Endodermal cell (in vitro differentiated cells): ENCODE results near the gene TRIM32. TPM values are rescaled to one million over a fixed set of nuclear protein-coding genes. Genes with fewer than 3 reads are reported as not detected.
A peak's percentile ranks its signal among the peaks of the same experiment; 100 is the strongest.

ENCODE experiments used
- DNase-seq: peaks from one replicate; pipeline ENCODE4 v3.0.0-alpha.2; 2017
- H3K27ac ChIP-seq: 2 replicates; pipeline ENCODE4 v1.5.1; 2013; ENCODE audit warnings: mild to moderate bottlenecking, low read depth, low read length, moderate library complexity
- H3K27me3 ChIP-seq: 2 replicates; pipeline ENCODE4 v1.6.1; 2013; ENCODE audit warnings: mild to moderate bottlenecking, low read length, moderate library complexity; ENCODE audit not compliant: insufficient read depth, control insufficient read depth, poor library complexity, severe bottlenecking
- H3K36me3 ChIP-seq: 2 replicates; pipeline ENCODE4 v1.7.0; 2013; ENCODE audit warnings: mild to moderate bottlenecking, low read length, moderate library complexity; ENCODE audit not compliant: control insufficient read depth, insufficient read depth
- H3K4me1 ChIP-seq: one replicate; pipeline ENCODE4 v1.7.0; 2013; ENCODE audit warnings: low read length; ENCODE audit not compliant: control insufficient read depth, insufficient read depth
- H3K4me3 ChIP-seq: 2 replicates; pipeline ENCODE4 v1.5.1; 2013; ENCODE audit warnings: mild to moderate bottlenecking, low read length, moderate library complexity
- H3K9ac ChIP-seq: 2 replicates; pipeline ENCODE4 v1.6.1; 2013; ENCODE audit warnings: mild to moderate bottlenecking, low read length, moderate library complexity; ENCODE audit not compliant: poor library complexity, severe bottlenecking; ENCODE audit errors: extremely low read depth
- H3K9me3 ChIP-seq: 2 replicates; pipeline ENCODE4 v1.6.1; 2013; ENCODE audit warnings: mild to moderate bottlenecking, low read length, moderate library complexity; ENCODE audit not compliant: control insufficient read depth
- H3K27ac Mint-ChIP-seq: 2 replicates; pipeline ENCODE4 v1.8.0; 2020; ENCODE audit warnings: mixed read lengths
- H3K27me3 Mint-ChIP-seq: 2 replicates; pipeline ENCODE4 v1.8.0; 2021; ENCODE audit warnings: mild to moderate bottlenecking, mixed read lengths; ENCODE audit not compliant: insufficient read depth
- H3K36me3 Mint-ChIP-seq: 2 replicates; pipeline ENCODE4 v1.8.0; 2020; ENCODE audit warnings: low read depth, mixed read lengths
- H3K4me1 Mint-ChIP-seq: 2 replicates; pipeline ENCODE4 v1.8.0; 2020; ENCODE audit warnings: mixed read lengths
- H3K4me3 Mint-ChIP-seq: 2 replicates; pipeline ENCODE4 v1.8.0; 2020; ENCODE audit warnings: mild to moderate bottlenecking, moderate library complexity, mixed read lengths
- H3K9me3 Mint-ChIP-seq: 2 replicates; pipeline ENCODE4 v1.8.0; 2020; ENCODE audit warnings: mild to moderate bottlenecking, mixed read lengths
- WGBS, 2 experiments: methylation state at CpG; one replicate each; pipeline versions ENCODE4 v1.1.5 to v1.1.7; 2013; ENCODE audit warnings: missing lambda C conversion rate in 2 of 2, mixed read lengths in 1 of 2; ENCODE audit not compliant: insufficient coverage in 1 of 2, insufficient read length in 1 of 2; 5-methylcytosine and 5-hydroxymethylcytosine counted together
- total RNA-seq, 2 donors: library from RNA; stranded (reverse); fragmentation: NEBNext Ultra II Directional in 1 of 2; extraction: Animal tissue kit (Norgen Biotek cat#: 25700) in 1 of 2; gene quantifications; 2 replicates in 1 of 2; 3 replicates in 1 of 2; pipeline ENCODE4 v1.2.1, GENCODE V29; 2021
- TF ChIP-seq, protein P1 (sequence below): fragments of 200-600 bp; sonication (generic); conservative IDR thresholded peaks from 2 replicates; pipeline ENCODE4 v1.5.0; 2021; ENCODE audit warnings: antibody characterized with exemption, mild to moderate bottlenecking

TRIM32 gene
- total RNA-seq, 2 donors from 2014 or later: 28.0 to 31.3 TPM

DNA sequence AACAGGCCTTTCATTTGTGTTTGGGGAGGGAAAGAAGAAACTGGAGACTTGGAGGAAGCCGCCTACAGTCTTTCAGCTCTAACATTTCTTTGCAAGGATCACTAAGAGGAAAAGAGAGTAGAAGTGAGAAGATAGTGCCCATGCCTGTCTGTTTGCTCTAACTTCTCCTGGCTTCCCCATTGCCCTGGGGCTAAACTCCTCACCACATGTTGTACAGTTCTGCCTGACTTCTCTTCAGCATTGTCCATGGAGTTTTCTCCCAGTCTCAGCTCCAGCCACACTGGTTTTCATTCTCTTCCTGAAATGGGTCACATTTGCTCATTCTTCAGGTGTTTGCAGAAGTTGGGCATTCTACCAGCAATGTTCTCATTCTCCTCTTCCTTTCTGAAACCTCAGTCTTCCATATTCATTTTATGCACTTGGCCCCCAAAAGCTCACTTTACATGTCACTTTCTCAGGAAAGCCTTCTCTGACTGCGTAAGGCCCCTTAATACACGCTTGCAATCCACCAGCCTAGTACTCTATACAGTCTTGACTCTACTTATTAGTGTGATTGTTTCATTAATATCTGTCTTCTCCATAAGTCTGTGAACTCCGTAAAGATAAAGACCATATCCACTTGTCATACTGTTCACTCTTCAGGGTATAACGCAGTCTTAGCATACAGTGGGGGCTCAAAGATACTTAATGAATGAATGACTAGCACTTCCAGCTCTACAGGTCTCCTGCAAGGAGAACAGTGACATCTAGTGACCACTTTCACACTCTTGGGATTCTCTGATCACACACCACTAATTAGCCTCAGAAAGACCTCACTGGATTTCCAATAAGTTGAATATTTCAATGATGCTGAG, 40.2 kb upstream of the TRIM32 start:
- DNase-seq: no peak
- Histone ChIP-seq H3K9ac (no peak overlapping the region), H3K4me1 (peaks cover 3% of the 10 kb centered on the region), H3K4me3 (no peak overlapping the region), H3K9me3 (no peaks in the 10 kb centered on the region), H3K27me3 (no peaks in the 10 kb centered on the region), H3K36me3 (no peaks in the 10 kb centered on the region), H3K27ac (no peak overlapping the region)
- no peak overlapping the region for H3K4me3 Mint-ChIP-seq
- TF ChIP-seq, protein P1, sequence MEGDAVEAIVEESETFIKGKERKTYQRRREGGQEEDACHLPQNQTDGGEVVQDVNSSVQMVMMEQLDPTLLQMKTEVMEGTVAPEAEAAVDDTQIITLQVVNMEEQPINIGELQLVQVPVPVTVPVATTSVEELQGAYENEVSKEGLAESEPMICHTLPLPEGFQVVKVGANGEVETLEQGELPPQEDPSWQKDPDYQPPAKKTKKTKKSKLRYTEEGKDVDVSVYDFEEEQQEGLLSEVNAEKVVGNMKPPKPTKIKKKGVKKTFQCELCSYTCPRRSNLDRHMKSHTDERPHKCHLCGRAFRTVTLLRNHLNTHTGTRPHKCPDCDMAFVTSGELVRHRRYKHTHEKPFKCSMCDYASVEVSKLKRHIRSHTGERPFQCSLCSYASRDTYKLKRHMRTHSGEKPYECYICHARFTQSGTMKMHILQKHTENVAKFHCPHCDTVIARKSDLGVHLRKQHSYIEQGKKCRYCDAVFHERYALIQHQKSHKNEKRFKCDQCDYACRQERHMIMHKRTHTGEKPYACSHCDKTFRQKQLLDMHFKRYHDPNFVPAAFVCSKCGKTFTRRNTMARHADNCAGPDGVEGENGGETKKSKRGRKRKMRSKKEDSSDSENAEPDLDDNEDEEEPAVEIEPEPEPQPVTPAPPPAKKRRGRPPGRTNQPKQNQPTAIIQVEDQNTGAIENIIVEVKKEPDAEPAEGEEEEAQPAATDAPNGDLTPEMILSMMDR: peak; percentile 88
- 85 to 100% methylated on average over 1 to 5 of the region's 5 CpGs for WGBS, 2 experiments
- no peak overlapping the region for H3K27ac Mint-ChIP-seq
- H3K9me3 Mint-ChIP-seq: no peaks in the 10 kb centered on the region
- H3K36me3 Mint-ChIP-seq: no peaks in the 10 kb centered on the region
- H3K4me1 Mint-ChIP-seq: peaks cover 4% of the 10 kb centered on the region
- H3K27me3 Mint-ChIP-seq: no peaks in the 10 kb centered on the region

DNA sequence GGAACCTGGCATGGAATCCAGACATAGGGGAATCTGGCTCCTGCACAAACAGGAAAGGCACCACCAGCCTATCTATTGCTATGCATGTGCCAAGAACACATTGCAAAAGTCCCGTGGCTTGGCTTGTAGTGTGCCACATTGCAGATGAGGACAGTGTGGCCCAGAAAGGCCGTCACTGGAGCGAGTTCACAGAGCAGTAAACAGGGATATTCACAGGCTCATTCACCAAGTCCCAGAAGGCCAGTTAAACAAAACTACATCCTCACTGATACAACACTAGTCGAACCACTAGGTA, 39.6 kb upstream of the TRIM32 start:
- Mint-ChIP-seq H3K27ac (no peak overlapping the region), H3K36me3 (no peaks in the 10 kb centered on the region), H3K27me3 (no peaks in the 10 kb centered on the region), H3K9me3 (no peaks in the 10 kb centered on the region), H3K4me3 (no peak overlapping the region), H3K4me1 (peaks cover 4% of the 10 kb centered on the region)
- H3K27me3 ChIP-seq: no peaks in the 10 kb centered on the region
- no peak overlapping the region for H3K27ac ChIP-seq
- no peaks in the 10 kb centered on the region for H3K9me3 ChIP-seq
- DNase-seq: no peak
- TF ChIP-seq, protein P1: no peak
- WGBS, 2 experiments: 97 to 100% methylated on average over 3 to 4 of the region's 4 CpGs
- peaks cover 1% of the 10 kb centered on the region for H3K4me1 ChIP-seq
- no peak overlapping the region for H3K9ac ChIP-seq
- no peak overlapping the region for H3K4me3 ChIP-seq
- H3K36me3 ChIP-seq: no peaks in the 10 kb centered on the region

DNA sequence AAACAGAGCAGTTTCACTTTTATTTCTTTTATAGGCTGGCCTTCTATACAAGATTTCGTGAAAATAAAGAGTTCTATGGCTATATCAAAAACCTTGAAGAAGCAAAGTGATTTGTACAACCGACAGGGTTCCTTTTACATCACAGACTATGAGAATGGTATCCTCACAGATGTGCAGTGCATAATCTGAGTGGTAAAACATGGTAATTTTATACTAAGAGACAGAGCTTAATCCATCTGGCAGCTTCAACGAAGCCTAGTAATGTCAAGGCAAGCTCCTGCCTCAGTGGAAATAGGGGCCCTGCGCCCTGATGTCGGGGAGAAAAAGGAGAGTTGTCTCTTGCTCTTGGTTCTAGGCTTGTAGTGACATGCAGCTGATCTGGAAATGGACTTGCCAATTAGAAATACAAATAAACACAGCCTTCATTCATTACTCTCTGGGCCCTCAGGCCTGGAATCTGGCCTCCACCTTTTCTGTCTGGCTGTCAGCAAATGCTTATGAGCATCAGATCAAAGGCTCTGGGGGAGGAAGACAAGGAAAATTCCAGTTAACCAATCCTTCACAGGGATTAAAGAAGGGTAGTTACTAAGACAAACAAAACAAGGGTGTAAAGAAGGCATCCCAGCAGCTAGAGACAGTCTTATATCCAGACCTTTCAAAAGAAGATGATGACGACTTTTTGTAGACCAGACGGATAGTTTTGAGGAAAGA, 33.6 kb upstream of the TRIM32 start:
- peaks cover 4% of the 10 kb centered on the region for H3K4me1 Mint-ChIP-seq

More for the DNA sequence above, 33.6 kb upstream of the TRIM32 start:
- no peak for DNase-seq
- H3K27me3 ChIP-seq: no peaks in the 10 kb centered on the region
- no peaks in the 10 kb centered on the region for H3K27me3 Mint-ChIP-seq
- H3K9ac ChIP-seq: no peak overlapping the region
- no peak overlapping the region for H3K4me3 Mint-ChIP-seq
- no peak overlapping the region for H3K27ac ChIP-seq
- no peak overlapping the region for H3K27ac Mint-ChIP-seq
- H3K36me3 ChIP-seq: no peaks in the 10 kb centered on the region
- H3K4me1 ChIP-seq: no peaks in the 10 kb centered on the region
- no peaks in the 10 kb centered on the region for H3K36me3 Mint-ChIP-seq
- 90 to 95% methylated on average over 6 to 7 of the region's 7 CpGs for WGBS, 2 experiments
- no peaks in the 10 kb centered on the region for H3K9me3 Mint-ChIP-seq
- no peak overlapping the region for H3K4me3 ChIP-seq
- no peaks in the 10 kb centered on the region for H3K9me3 ChIP-seq
- TF ChIP-seq, protein P1: no peak
